ENCODE data around the gene IGFBP5.

Gene IGFBP5

GRCh38 chr2:216687111-216687510 is 8.2 kb downstream of the IGFBP5 start:
- no peak for DNase-seq

DNA sequence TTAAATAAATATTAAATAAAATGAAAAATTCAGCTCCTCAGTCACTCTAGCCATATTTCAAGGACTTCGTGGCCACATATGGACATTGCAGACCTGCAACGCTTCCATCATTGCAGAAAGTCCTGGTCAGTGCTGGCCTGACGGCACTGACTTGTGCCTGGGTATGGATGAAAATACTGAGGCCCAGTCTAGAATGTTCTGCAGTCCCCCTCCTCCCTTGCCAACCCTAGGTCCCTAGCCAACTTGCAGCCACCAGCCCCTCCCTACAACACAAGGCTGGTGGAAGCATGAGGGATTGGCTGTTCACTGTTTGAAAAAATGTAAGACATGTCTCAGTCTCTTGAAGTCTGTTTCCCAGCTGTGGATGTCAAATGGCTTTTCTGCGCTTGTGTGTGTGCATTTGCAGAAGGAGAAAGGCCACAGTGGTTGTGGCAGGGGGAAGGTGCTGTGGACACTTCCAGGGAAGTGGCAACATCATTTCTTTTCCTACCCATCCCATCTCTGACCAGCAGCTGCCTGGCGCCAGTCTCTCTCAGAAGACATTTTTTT is 9.9 kb downstream of the IGFBP5 start:
- DNase-seq, result no peak

GRCh38 chr2:216683846-216684245 is 11.5 kb downstream of the IGFBP5 start:
- DNase-seq, result no peak

- DNase-seq, result no peak
Measured at GRCh38 chr2:216681683-216682082, 13.7 kb downstream of the IGFBP5 start.

GRCh38 chr2:216680951-216681629 is 14.3 kb downstream of the IGFBP5 start:
- no peak for DNase-seq

DNA sequence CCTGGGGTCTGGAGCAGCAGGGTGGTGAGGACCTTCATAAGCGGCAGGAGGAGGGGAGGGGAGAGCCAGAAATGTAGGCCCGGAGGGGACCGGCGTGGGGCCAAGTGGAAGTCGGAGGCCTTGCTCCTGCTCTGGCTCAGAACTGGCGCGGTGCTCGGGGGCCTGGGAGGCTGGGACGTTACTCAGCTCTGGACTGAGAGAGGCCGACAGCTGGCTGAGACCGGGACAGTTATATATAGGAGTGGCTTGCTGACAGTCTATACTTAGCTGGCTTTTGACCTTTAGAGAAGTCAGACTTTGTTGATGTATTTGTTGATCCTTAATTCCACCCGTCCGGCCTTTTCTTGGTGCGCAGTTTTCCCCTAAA is 15.7 kb downstream of the IGFBP5 start:
- no peak for DNase-seq

DNA sequence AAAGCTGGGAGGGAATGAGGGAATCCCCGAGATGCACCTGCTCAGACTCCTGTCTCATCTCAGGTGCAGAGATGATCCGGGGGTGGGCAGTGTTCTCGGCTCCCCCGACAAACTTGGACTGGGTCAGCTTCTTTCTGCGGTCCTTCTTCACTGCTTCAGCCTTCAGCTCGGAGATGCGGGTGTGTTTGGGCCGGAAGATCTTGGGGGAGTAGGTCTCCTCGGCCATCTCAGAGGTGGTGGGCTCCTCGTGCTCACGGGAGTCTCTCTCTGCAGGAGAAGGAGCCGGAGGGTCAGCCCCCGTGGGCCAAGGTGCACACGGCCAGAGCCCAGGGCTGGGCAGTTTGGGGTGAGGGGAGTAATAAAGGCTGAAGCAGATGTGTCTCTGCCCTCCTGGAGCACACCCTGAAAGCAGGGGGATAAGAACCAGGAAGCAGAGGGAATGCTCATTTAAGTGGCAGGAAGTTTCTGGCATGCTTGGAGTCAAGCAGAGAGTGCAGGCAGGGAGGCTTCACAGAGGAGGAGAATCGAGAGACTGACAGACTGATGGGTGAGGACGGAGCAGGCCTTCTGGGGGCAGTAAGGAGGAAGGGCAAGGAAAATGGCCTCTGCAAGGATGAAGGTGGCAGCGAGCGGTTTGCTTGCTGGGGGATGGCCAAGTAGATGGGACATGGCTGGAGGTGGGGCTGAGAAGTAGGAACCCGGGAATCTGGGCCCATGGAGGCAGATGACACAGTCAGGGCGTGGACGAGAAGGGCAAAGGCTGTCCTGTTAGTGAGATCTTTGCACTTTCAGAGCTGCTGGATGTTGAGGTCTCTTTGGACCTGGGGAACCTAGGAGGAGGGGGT is 16.3 kb downstream of the IGFBP5 start:
- DNase-seq, result no peak

- no peak for DNase-seq
Measured at GRCh38 chr2:216678098-216678465, 17.3 kb downstream of the IGFBP5 start.

DNA sequence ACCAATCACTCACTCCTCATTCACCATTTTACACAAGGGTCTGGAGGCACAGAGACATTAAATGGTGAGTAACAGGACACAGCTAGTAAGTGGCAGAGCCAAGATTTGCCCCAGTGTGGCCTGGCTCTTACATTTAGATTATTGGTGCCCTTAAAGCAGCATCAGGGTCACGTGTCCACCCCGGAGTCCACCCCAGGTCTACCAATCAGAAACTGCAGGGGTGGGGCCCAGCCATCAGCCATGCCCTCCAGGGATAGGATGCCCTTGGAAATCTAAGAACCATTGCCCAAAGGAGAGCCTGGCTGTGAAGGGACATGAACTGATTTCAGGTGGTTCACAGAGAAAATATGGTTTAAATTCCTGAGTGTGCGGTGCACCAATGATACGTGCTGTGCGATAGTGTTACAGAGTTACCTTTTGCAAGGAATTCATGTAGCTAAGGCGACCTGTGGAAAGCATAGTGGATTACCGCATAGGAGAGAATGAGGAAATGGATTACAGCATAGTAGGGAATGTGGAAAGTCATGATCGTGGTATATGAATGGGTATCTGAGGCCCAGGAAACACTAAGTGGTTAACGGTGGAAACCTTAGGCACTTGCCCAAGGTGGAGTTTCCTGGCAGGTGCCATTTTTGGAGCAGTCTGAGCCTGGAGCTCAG is 17.8 kb downstream of the IGFBP5 start:
- no peak for DNase-seq

- DNase-seq, result no peak
Measured at GRCh38 chr2:216676630-216677029, 18.7 kb downstream of the IGFBP5 start.

DNA sequence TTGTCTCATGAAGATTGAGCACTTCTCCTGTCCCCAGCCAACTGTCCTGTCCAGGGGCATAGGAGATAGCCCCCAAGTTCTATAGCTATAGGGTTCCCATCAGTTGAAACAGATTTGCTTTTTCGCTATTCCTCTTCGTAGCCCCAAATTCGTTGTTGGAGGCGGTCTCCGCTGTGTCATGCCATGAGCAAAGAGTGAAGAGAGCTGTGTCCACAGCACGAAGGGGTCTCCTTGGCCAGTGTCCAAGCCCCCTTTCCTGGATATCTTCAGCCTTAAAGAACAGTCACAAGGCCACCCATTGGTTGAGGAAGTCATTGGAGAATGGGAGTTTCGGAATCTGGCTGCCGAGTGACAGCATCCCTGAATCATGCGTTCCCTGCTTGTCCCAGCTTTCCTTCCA is 21.0 kb downstream of the IGFBP5 start:
- no peak for DNase-seq

DNA sequence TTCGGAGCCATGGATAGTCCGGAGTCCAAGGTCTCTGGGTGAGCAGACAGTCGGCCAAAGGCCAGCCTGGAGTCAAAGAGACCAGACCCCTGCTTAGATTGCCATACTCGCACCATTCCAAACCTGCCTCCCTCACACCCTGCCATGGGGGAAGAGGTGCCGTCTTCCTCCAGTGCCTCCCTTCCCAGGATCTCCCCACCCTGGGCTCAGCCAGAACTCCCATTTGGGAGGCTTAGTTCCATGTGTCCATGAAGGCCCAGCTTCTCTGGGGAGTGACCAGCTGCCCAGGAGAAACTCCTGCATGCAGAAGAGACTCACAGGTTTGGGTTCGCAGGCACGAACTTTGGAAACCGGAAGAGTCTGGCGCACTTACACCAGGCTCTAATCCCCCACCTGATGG is 21.7 kb downstream of the IGFBP5 start:
- DNase-seq, result no peak

GRCh38 chr2:216673021-216673420 is 22.3 kb downstream of the IGFBP5 start:
- DNase-seq, result no peak

DNA sequence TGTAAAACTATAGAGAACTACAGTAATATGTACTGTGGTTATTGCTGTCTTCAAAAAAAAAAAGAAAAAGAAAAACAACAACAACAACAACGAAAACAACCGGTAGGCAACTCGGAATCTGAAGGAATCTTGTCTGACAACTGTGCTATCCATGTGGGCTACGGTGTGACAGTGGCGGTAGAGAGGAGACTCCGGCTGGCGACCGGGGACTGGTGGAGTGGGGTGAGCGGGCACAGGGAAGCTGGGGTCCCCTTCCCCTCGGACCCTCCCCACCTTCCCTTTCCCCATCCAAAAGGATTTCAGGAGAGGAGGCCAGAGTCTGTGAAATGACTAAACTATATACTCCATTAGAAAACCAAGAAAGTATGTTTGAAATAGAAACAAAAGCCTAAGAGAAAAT is 22.9 kb downstream of the IGFBP5 start:
- DNase-seq, result no peak

DNA sequence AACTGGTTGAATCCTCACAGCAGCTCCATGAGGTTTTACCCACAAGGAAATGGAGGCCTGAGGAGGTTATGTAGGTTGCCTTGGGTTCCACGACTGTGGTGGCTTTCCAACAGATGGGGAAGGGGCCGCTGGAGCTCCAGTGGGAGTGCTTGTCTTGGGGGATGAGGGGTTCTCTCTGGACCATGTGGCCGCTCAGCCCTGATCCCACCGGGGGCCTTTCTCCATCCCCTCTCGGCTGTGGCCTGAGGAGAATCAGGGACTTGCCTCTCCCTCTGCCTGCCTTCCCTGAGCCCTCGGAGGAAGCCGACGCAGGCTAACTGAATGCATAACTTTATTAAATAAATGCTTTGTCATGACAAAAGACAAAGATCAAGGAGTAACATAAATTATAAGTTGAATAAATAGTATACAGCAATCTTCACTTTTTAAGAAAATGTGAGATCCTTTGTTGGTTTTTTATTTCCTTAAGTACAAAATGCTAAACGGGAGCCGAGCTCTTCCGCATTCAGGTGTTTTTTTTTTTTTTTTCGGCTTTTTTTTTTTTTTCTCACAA is 23.5 kb downstream of the IGFBP5 start:
- DNase-seq, result no peak

DNA sequence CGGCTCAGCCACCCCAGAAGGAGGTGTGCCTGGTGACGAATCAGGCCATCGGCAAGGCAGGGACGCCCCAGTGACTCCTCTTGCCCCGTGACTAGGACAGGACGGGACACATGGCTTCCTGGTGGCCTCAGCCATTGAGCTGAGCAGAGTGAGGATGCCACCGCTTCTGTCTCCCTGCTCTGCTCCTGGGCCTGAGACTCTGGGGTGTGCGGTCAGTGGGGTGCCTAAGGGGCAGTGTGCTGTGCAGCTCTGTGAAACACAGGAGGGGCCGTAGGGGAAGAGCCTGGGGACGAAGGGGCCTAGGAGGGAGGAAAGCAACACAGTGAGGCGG is 24.3 kb downstream of the IGFBP5 start:
- DNase-seq, result no peak

DNA sequence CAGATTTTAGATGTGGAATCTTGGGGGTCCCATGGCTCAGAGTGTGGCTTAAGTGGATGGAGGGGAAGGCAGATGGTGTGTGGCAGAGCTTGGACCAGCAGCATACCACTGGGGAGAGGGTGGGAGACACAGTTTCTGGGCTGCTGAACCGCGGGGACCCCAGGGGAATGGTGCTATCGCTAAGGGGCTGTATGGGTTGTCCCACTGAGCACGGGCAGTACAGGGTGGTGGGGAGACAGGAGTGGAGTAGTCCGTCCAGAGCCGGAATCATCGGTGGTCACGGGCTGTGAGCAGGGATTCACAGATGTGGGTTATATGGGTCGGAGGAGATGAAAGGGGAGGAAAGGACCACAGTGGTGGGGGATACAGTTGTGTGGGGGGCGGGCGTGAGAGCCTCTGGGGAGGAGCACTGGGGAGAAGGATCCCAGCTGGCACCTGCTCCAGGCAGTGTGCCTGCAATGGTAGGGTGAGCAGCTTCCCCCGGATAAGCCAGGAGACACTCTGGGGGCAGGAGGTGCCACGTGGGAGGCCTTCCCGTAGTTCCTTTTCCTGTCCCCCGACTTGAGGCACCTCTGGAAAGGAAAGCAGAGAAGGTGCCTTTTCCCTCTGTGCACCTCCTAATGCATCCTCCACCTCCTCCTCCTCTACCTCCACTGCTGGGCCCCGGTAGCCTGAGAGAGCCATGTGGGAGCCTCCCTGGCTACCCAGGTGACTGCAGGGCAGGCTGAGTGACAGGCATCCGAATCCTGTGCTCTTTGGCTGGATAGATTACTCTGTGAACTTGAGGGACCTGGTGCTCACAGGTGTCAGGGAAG is 24.9 kb downstream of the IGFBP5 start:
- DNase-seq, result no peak

GRCh38 chr2:216666461-216667233 is 28.7 kb downstream of the IGFBP5 start:
- no peak for DNase-seq

DNA sequence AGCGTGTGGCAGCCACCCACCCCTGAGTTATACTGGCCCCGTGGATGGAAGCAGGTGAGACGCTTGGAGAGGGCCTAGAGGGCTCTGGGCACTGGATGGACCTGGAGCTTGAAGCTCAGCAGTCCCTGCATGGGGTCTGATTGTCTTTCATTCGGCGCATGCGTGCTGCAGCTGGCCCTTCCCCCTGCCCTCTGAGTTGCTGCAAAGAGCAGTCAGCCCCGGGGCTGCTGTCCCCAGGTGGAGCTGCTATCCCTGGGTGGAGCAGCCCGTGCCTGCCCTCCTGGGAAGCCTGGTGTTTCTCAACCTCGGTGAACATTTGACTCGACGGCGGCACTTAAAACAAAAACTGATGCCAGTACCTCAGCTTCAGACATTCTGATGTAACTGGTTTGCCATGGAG is 29.6 kb downstream of the IGFBP5 start:
- DNase-seq, result no peak

GRCh38 chr2:216665242-216665641 is 30.1 kb downstream of the IGFBP5 start:
- no peak for DNase-seq

DNA sequence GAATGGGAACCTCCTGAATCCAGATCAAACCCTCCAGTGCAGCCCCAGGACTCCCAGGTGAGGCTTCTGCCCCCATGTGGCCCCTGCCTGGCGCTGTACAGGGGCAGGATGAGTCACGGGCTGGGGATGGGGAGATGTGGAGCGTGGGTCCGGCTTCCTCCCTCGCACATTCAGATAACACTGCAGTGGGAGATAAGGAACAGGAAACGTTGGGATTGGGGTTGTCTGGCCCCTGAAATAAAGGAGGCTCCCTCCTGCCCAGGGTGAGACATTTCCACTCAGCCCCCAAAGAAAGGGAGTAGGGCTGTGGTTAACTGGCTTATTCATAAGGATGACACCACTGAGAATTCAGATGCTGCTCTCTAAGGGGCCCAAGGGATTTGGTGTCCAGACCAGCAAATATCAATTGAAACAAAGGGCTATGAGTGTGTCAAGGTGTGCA is 30.7 kb downstream of the IGFBP5 start:
- DNase-seq, result no peak

DNA sequence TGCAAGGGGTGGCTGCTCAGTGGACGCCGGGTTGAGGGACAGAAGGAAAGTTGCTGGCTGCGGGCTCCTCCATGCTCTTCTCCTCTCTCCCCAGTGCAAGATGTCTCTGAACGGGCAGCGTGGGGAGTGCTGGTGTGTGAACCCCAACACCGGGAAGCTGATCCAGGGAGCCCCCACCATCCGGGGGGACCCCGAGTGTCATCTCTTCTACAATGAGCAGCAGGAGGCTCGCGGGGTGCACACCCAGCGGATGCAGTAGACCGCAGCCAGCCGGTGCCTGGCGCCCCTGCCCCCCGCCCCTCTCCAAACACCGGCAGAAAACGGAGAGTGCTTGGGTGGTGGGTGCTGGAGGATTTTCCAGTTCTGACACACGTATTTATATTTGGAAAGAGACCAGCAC is 31.5 kb downstream of the IGFBP5 start:
- no peak for DNase-seq

Measured in activated gamma-delta T cell (primary cell).